HG02642 (cell line): ENCODE measurements around the gene REEP5.
"Not testable (repeated sequence)": the region's sequence is repeated elsewhere in the genome, so short reads cannot be mapped to it uniquely, and the experiment has no call there.

Experiments used
- ATAC-seq: cut with Tn5 transposase; IDR thresholded peaks from one replicate; pipeline ENCODE4 v1.9.1; 2021; ENCODE audit warnings: mild to moderate bottlenecking; ENCODE audit not compliant: unreplicated experiment, poor library complexity

REEP5 gene

DNA sequence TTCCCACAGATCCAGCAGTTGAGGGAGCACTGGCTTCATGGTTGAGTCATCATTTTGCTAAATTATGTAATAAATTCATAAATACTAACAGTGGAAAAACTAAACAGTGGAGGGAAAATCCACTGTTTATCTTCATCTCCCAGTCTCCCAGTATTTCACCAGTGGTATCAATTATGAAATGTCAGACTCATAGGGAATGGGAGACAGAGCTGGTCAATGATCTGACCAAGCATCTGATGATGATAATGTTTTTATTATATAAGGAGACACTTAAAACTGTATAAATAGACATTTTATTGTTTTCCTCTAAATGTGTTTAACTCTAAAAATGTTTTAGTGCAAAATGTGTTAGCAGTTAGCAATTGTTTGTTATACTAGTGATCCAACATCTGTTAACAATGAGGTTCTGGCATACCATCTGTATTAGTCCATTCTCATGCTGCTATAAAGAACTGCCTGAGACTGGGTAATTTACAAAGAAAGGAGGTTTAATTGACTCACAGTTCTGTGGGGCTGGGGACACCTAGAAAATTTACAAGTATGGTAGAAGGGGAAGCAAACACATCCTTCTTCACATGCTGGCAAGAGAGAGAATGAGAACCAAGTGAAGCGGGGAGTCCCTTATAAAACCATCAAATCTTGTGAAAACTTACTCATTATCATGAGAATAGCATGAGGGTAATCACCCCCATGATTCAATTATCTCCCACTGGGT lies 11.8 kb upstream of the REEP5 start:
- ATAC-seq = no peak

DNA sequence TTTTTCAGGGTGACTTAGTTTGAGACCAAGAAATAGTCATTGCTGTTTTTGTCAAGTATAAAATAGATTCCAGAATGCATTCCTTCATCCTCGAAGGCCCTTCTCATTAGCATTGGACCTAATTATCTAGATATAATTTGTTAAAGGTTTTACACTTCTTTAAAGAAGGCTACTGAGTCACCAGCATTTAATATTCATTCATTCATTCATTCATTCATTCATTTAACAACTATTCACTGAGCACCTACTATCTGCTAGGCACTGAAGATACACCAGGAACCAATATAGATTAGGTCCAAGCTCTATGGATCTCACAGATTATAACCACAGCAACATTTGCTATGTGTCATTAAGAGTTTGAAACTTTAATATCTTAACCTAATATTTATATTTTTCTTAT lies 11.1 kb upstream of the REEP5 start:
- ATAC-seq = no peak

DNA sequence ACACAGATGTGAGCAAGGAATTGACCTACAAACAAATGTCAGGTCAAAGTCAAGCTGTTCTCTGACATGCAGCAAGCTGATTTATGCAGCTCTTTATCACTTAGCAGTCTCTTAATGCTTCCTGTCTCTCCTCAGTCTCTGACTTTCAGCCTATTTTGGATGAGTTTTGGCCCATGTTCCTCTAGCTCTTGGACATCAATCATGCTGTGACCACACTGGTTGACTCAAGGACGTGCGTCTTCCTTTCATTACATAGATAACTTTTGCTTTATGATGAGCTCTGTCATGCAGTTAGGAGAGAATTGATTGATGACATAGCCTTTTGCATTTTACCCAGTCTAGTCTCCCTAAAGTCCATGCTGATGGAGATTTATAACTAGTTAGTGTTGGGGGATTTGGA lies 9.4 kb upstream of the REEP5 start:
- ATAC-seq = no peak

DNA sequence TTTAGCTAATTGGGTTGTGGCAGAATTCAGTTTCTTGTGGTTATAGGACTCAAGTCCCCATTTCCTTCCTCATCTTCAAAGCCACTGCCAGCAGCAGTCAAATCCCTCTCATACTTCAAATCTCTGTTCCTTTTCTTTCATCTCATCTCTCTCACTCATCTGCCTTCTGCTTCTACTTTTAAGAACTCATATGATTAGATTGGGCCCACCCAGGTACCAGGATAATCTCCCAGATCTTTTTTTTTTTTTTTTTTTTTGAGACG lies 8.0 kb upstream of the REEP5 start:
- ATAC-seq = peak; percentile 45

DNA sequence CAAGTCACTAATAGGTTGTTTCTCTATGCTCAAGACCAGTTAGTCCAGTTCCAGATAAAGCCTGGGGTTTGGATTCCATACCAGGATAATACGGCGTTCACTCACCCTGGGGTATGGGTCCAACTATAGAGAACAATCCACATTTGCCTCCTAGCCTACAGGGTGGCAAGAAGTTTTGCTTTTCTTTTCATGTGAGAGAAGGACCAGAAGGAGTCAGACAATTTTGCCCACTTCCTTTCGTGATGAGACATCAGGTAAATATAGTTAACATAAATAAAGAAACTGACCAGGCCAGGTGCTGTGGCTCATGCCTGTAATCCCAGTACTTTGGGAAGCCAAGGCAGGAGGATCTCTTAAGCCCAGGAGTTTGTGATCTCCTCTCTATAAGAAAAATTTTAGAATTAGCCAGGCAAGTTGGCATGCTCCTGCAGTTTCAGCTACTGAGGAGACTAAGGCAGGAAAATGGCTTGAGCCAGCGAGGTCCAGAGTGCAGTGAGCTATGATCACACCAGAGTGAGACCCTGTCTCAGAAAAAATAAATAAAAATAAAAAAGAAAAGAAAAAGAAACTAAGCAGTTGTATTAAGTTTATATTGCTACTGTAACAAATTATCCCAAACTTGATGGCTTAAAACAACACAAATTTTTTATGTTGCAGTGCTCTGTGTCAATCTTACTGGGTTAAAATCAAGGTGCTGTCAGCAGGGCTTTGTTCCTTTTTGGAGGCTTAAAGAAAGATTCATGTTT lies 7.5 kb upstream of the REEP5 start:
- peak; percentile 75 for ATAC-seq

DNA sequence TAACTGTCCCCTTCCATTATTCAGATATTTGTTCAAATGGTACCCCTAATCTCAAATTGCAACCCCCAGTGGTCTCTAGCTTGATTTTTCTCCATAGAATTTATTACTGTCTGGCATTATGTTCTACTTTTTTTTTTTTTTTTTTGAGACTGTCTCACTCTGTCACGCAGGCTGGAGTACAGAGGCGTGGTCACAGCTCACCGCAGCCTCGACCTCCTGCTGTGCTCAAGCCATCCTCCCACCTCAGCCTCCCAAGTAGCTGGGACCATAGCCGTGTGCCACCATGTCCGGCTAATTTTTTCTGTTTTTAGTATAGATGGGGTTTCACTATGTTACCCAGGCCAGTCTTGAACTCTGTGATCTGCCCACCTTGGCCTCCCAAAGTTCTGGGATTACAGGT lies 2.0 kb upstream of the REEP5 start:
- no peak for ATAC-seq

DNA sequence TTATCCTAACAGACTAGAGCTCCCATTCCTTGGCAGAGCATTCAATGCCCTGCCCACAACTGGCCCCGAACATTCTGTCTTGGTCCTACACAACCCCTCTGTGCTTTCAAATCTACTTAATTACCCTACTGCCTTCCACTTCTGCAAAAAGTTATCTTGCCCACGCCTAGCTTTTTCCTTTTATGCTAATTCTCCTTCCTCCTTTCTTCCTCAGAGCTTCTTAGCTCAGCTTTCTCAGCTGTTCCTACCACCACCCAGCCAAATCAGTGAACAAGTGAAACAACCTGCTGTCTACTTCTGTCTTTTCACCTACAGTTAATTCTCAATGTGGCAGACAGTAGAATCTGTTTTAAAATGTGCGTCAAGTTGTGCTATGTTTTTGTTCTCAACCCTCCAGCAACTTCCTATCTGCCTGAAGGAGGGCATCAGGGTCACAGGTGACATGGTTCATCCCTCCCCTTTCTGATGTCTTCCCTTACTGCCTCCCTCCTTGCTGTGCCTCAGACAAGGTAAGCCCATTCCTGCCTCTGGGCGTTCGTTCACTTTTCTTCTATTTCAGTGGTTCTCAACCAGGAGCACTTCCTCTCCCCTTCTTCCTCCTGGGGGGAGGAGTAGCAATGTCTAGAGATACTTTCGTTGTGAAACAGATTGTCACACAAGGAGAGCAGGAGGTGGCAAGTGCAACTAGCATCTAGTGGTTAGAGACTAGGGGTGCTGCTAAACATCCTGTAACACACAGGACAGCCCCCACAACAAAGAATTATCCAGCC lies 1.3 kb upstream of the REEP5 start:
- peak; percentile 31 for ATAC-seq

DNA sequence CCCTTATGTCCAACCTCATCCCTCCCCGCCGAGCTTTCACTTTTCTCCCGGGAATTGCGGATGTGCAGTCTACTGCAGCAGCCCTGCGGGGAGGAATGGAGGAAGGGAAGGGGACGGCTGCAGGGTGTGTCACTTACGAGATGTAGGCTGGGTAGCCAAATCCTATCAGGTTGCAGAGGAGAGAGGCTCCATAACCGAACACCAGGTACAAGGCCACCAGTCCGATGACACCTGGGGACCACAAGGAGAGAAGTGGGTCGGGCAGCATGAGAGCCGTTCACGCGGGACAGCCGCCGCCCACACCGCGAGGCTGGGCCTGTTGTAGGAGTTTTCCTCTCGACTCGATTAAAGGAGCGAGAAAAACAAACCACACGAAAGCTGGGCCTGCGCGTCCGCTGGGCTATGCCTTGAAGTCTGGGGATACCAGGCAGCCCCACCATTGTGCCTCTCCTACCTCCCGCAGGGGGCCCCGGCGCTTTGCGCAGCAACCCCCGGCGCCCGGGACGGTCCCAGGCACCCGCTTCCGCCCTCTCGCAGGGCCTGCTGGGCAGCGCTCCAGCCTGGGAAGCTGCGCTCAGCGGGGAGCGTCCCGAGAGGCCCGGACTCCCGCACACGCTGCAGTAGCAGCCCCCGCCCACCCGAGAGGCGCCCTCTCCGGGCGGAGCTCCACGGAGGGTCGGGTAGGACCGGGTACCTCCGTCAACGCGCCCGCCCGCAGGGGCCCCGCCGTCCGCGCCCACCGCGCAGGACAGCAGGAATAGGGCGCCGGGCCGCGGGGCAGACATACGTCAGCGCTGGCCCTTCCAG lies 798 bp downstream of the REEP5 start:
- ATAC-seq = peak; percentile 44

DNA sequence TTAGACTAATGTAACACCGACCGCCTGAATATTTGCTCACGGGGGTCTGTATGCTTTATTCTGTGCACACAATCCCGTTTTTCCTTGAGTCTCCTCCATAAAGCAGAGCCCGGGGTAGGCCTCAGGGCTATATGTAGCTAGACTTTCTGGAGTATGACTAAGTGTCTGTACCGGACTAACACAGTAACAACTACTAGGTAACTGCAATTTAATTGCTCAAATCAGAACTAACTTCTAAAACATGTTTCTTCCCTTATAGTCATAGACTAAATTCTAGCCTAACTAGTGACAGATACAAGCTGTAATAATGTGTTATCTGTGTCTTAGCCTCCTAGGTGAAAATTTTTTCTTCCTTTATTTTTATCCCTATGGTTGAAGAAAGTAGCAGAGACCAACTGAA lies 2.1 kb downstream of the REEP5 start:
- no peak for ATAC-seq

DNA sequence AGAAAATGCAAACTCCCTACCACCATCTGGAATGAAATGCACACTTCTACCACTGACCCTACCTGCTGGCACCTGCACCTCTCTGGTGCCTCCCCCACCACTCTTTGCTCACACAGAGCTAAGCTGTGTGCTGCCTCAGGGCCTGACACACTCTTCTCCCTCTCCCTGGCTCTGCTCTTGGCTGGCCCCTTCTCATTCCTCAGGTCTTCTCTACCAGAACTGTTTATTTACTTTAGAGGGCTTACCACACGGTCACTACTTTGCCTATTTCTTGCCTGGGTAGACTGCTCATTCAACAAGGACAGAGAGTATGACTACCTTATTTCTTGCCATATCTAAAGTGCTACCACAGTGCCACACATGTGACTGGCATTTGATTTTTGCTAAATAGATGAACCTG lies 3.3 kb downstream of the REEP5 start:
- no peak for ATAC-seq

DNA sequence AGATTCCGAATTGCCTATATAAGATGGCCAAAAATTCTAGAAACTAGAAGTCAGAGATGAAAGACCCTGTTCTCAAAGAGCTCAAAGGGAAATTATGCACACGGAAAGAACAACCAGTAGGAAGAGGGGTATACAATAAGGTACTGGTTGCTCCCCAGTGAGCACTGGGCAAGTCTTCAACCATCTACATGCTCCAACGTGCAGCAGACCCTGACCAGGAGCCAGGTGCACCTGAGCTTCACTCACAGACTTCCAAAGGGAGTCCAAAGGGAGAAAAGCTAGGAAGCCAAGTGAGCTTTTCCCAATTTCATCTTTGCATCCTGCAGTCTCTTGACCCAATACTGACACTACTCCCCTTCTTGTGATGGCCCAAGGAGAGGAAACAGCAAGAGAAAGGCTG lies 3.9 kb downstream of the REEP5 start:
- ATAC-seq = no peak

DNA sequence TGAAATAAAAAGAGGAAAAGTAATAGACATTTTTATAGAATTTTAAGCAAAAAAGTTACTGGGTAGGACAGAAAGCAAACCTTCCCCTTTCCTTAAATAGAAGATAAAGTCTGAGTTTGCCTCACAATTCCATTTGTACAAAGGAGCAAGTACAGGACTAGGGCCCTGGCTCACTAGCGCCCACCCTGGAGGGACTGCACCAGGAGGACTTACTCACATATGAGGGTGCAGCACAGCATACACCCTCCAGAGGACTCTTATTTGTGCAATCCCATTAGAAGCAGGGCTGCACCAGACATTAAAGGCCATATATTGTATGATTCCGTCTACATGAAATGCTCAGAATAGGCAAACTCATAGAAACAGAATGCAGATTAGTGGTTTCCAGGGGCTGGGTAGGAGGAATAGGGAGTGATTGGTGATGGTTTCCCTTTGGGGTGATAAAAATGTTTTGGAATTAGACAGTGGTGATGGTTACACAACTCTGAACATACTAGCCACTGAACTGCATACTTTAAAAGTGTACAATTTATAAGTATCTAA lies 4.5 kb downstream of the REEP5 start:
- ATAC-seq = no peak

DNA sequence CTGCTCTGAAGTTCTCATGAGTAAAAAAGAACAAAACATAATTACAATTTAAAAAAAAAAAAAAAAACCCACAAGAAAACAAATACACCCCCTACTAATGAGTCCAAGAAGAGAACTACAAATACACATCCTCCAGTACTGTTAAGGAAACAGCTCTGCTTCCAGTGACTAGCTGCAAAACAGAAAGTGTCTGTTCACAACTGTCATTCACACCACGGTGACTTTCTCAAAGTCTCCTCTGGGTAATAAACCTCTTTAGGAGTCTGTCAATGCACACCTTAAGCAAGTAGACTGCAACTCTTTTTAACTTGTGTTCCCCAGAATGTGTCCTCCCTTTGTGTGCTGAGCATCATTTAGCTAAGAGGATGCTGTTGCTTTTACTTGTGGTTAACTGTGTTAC lies 6.2 kb downstream of the REEP5 start:
- ATAC-seq = peak; percentile 41

DNA sequence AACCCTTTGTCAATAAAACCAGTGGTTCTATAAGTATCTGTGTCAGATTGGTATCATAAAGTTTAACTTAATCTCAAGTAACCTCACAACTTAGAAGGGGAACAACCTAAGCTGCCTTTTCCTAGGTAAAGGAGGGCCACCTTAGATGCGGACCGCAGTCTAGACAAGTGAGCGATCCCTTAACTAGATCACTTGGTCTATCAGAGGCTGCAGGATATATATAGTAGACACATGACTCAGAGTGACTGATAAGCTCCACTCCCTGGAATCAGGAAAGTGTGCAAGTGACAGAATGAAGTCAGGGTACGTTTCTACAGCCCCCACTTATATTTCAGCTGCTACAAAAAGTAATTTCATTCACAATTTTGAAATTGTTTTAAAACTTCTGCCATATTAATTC lies 7.4 kb downstream of the REEP5 start:
- ATAC-seq = no peak

DNA sequence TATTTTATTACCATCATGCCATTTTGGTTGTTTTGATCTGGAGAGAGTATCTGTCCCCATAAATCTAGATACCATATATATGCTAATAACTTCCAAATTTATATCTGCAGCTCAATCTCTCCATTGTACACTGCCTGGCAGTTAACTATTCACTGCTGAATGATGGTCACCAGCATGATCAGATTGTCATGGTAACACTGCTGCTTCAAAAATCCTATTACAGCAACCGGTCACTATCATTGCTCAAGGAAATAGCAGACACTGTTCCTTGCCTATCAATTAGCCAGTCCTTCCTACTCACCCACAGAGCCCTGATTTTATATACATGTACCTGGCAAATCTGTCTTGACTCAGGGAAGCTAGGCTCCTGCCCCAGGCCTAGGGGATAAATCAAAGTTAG lies 11.5 kb downstream of the REEP5 start:
- no peak for ATAC-seq

DNA sequence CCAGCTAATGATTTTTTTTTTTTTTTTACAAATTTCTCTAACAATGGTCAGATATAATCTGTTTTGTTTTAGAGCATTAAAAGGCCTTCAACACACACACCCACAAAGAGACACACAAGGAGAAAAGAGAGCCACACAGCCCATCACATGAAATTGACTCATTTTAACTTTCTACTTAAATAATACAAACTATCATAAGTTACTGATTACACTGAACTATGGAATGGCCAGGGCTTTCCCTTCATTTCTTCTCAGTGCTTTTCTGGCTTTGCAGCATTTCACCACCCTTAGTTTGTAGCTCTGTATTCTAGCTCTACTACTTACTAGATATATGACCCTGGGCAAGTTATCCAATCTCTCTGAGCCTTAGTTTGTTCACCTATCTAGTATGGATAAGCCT lies 13.2 kb downstream of the REEP5 start:
- no peak for ATAC-seq

DNA sequence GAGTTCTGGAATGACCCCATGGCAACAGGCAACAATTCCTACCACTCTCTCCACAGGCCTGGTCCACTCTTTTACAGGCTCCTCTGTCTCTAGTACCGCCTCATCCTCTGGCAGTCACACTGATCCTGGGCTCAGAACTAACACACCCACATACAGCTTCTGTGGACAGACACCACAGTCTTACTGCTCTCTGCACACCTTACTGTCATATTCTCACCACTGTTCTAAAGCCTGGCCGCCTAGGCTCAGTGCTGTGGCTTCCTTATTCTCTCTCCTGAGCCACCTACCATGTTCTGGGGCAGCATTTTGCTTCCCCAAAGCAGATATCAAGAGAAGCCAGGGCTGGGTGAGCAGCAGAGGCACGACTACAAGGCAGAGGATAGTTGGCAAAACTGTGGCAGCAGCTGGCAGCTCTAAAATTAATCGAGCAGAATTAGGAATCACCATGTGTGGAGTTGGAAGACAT lies 14.8 kb downstream of the REEP5 start:
- ATAC-seq = no peak

DNA sequence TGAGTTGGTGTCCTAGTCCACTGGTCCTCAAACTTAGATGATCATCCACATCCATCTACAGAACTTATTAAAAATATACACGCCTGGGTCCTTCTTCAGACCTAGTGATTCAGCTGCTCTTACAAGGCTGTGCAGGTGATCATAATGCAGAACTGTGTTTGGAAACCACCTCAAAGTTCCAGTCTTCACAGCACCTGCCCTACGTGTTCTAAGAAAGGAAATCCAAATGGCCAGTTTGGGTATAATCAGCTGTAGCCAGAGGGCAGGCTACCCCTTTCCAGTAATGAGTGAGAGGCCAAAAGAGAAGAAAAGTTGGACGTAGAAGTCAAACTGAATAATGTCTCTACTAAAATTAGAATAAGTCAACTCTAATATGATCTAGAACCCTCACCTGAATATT lies 15.4 kb downstream of the REEP5 start:
- ATAC-seq = no peak

DNA sequence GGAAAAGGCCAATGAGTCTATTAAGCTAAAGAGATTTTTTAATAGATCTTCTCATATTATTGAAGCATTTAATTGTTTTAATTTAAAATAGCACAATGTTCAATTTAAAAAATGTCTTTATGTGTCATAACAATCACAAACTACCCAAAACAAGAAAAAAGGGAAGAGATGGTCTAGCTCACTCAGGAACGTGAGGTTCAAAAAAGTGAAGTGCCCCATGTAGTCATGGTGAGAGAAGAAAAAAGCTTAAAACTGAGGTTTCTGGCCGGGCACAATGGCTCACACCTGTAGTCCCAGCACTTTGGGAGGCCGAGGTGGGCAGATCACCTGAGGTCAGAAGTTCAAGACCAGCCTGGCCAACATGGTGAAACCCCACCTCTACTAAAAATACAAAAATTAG lies 17.0 kb downstream of the REEP5 start:
- ATAC-seq = not testable (repeated sequence)

DNA sequence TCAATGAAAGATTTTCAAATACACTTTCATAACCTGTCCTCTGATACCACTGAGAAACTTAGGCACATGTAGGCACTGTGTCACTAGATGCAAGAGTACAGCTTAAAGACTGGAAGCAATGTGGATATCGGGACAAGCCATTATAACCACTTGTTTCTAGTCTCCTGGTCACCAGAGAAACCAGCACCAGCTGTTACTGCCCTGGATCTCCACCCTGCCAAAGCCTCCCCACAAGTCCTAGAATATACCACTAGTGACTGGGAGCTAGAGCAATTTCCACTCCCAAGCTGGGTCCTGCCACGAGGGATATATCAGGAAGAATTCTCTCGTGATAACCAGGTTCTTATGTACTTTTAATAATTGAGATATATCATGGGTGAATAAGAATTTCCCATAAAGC lies 19.5 kb downstream of the REEP5 start:
- no peak for ATAC-seq
